HL-60 (cell line): ENCODE measurements around the gene EXOC2.

ENCODE experiments used
- DNase-seq, 2 experiments: peaks; one replicate each; pipeline ENCODE4 v3.0.0-alpha.2; 2010 to 2020; ENCODE audit warnings: low read depth in 1 of 2, low spot score in 1 of 2
- H3K27ac ChIP-seq: fragments of 250-450 bp; sonication (Bioruptor Pico); replicated peaks from 2 replicates; pipeline ENCODE4 v1.5.1; 2020; ENCODE audit warnings: mild to moderate bottlenecking, moderate library complexity
- H3K27me3 ChIP-seq: fragments of 250-450 bp; sonication (Bioruptor Pico); 2 replicates; pipeline ENCODE4 v1.5.1; 2021; ENCODE audit warnings: mild to moderate bottlenecking, moderate library complexity; ENCODE audit not compliant: insufficient read depth, poor library complexity, severe bottlenecking
- H3K4me3 ChIP-seq: replicated peaks from 2 replicates; pipeline ENCODE4 v1.5.1; 2011; ENCODE audit warnings: mild to moderate bottlenecking, control low read depth, low read length; ENCODE audit not compliant: insufficient read depth
- GABPA ChIP-seq: IDR thresholded peaks from 2 replicates; pipeline ENCODE4 v1.6.1; 2012; ENCODE audit warnings: low read depth
- POLR2AphosphoS5 ChIP-seq: IDR thresholded peaks from 2 replicates; pipeline ENCODE4 v1.6.1; 2012; ENCODE audit warnings: low read depth
- SPI1 ChIP-seq: IDR thresholded peaks from 2 replicates; pipeline ENCODE4 v1.6.1; 2012; ENCODE audit warnings: low read depth, mild to moderate bottlenecking, borderline replicate concordance
- TF ChIP-seq, protein P1 (sequence below): IDR thresholded peaks from one replicate; pipeline ENCODE4 v1.5.1; 2011; ENCODE audit warnings: low read length, control low read depth, inconsistent platforms; ENCODE audit not compliant: insufficient read depth
- TF ChIP-seq, protein P2 (sequence below): IDR thresholded peaks from 2 replicates; pipeline ENCODE4 v1.6.1; 2012; ENCODE audit warnings: low read depth; ENCODE audit not compliant: insufficient replicate concordance

Gene EXOC2

DNA sequence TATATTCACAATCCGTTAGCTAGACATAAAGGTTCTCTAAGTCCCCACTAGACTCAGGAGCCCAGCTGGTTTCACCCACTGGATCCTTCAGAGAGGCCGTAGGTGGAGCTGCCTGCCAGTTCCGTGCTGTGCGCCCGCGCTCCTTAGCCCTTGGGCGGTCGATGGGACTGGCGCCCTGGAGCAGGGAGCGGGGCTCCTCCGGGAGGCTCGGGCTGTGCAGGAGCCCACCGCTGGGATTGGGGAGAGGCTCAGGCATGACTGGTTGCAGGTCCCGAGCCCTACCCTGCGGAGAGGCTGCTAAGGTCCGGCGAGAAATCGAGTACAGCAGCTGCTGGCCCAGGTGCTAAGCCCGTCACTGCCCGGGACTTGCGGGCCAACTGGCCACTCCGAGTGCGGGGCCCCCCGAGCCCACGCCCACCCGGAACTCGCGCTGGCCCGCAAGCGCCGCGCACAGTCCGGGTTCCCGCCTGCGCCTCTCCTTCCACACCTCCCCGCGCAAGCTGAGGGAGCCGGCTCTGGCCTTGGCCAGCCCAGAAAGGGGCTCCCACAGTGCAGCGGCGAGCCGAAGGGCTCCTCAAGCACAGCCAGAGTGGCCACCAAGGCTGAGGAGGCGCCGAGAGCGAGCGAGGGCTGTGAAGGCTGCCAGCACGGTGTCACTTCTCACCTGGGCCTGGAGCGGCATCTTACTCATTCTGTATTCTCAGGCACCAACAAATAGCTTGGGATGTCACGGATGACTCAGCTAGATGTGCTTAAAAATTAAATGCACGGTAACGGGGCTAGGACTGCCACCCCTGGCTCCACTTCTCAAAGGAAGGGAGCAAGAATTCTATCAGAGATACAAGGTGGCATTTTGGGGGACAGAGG is 257.3 kb downstream of the EXOC2 start:
- no peak for DNase-seq
- H3K27me3 ChIP-seq, result no peaks in the 10 kb centered on the region
- H3K27ac ChIP-seq, result no peak overlapping the region
- no peak for TF ChIP-seq POLR2AphosphoS5
- TF ChIP-seq GABPA, result no peak
- TF ChIP-seq SPI1, result no peak
- TF ChIP-seq, protein P1, sequence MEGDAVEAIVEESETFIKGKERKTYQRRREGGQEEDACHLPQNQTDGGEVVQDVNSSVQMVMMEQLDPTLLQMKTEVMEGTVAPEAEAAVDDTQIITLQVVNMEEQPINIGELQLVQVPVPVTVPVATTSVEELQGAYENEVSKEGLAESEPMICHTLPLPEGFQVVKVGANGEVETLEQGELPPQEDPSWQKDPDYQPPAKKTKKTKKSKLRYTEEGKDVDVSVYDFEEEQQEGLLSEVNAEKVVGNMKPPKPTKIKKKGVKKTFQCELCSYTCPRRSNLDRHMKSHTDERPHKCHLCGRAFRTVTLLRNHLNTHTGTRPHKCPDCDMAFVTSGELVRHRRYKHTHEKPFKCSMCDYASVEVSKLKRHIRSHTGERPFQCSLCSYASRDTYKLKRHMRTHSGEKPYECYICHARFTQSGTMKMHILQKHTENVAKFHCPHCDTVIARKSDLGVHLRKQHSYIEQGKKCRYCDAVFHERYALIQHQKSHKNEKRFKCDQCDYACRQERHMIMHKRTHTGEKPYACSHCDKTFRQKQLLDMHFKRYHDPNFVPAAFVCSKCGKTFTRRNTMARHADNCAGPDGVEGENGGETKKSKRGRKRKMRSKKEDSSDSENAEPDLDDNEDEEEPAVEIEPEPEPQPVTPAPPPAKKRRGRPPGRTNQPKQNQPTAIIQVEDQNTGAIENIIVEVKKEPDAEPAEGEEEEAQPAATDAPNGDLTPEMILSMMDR, result no peak
- TF ChIP-seq, protein P2, sequence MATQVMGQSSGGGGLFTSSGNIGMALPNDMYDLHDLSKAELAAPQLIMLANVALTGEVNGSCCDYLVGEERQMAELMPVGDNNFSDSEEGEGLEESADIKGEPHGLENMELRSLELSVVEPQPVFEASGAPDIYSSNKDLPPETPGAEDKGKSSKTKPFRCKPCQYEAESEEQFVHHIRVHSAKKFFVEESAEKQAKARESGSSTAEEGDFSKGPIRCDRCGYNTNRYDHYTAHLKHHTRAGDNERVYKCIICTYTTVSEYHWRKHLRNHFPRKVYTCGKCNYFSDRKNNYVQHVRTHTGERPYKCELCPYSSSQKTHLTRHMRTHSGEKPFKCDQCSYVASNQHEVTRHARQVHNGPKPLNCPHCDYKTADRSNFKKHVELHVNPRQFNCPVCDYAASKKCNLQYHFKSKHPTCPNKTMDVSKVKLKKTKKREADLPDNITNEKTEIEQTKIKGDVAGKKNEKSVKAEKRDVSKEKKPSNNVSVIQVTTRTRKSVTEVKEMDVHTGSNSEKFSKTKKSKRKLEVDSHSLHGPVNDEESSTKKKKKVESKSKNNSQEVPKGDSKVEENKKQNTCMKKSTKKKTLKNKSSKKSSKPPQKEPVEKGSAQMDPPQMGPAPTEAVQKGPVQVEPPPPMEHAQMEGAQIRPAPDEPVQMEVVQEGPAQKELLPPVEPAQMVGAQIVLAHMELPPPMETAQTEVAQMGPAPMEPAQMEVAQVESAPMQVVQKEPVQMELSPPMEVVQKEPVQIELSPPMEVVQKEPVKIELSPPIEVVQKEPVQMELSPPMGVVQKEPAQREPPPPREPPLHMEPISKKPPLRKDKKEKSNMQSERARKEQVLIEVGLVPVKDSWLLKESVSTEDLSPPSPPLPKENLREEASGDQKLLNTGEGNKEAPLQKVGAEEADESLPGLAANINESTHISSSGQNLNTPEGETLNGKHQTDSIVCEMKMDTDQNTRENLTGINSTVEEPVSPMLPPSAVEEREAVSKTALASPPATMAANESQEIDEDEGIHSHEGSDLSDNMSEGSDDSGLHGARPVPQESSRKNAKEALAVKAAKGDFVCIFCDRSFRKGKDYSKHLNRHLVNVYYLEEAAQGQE, result no peak
- H3K4me3 ChIP-seq, result no peak overlapping the region
